ENCODE measurements around the gene PHETA1.

DNA sequence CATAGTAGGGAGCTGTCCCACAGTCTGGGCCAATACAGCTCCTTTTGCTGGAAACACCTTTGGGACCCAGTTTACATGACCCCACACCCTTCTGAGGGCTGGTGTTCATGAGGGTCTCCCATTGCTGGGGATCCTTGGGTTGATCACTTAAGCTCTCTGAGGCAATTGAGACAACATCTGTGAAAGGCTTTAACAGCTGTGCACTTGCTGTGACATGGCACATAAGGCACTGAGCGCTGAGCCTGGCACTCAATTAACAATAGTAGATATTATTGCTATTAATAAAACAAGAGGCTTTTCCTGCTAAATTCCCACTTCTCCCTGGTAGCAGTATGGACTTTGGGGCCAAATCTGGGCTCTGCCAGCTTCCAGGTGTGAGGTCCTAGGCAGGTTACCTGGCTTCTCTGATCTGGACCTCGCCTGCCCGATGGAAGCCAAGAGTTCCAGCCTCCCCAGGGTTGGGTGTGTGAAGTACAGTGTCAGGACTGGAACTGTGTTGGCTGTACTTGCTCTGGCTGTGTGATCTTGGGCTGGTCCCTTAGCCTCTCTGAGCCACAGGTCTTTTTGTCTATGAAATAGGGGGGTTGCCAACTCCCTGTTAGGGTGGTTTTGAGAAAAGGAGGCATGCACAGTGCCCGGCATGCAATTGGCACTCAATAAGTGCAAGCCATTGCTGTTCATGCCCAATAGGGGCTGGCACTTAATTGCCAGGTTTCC, 39.9 kb upstream of the PHETA1 start:
- TF ChIP-seq, protein P1, sequence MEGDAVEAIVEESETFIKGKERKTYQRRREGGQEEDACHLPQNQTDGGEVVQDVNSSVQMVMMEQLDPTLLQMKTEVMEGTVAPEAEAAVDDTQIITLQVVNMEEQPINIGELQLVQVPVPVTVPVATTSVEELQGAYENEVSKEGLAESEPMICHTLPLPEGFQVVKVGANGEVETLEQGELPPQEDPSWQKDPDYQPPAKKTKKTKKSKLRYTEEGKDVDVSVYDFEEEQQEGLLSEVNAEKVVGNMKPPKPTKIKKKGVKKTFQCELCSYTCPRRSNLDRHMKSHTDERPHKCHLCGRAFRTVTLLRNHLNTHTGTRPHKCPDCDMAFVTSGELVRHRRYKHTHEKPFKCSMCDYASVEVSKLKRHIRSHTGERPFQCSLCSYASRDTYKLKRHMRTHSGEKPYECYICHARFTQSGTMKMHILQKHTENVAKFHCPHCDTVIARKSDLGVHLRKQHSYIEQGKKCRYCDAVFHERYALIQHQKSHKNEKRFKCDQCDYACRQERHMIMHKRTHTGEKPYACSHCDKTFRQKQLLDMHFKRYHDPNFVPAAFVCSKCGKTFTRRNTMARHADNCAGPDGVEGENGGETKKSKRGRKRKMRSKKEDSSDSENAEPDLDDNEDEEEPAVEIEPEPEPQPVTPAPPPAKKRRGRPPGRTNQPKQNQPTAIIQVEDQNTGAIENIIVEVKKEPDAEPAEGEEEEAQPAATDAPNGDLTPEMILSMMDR (conservative IDR thresholded peaks at IDR 0.05) = no peak
- no peak for TF ChIP-seq EZH2 (IDR thresholded peaks at IDR 0.05; ENCODE audit: low read depth)

Data from PC-9 (cell line).